Trophoblast cell (in vitro differentiated cells and primary cell): ENCODE data around the gene CHST11.

Experiments used
- DNase-seq, 2 donors: peaks; one replicate each; pipeline ENCODE4 v3.0.0-alpha.2; 2016
- H2AFZ ChIP-seq: 2 replicates; pipeline ENCODE4 v1.6.1; 2013; ENCODE audit warnings: low read length, moderate library complexity, mild to moderate bottlenecking; ENCODE audit not compliant: insufficient read depth, poor library complexity
- H2AK5ac ChIP-seq: 2 replicates; pipeline ENCODE4 v1.6.1; 2013; ENCODE audit warnings: mild to moderate bottlenecking, low read length
- H2BK120ac ChIP-seq: 2 replicates; pipeline ENCODE4 v1.6.1; 2013; ENCODE audit warnings: low read length, mild to moderate bottlenecking, moderate library complexity; ENCODE audit not compliant: insufficient read depth, poor library complexity
- H2BK12ac ChIP-seq: 2 replicates; pipeline ENCODE4 v1.6.1; 2013; ENCODE audit warnings: mild to moderate bottlenecking, low read length, moderate library complexity
- H2BK5ac ChIP-seq: 2 replicates; pipeline ENCODE4 v1.6.1; 2013; ENCODE audit warnings: low read length, low read depth, moderate library complexity, mild to moderate bottlenecking; ENCODE audit not compliant: poor library complexity
- H3K14ac ChIP-seq: 2 replicates; pipeline ENCODE4 v1.6.1; 2013; ENCODE audit warnings: mild to moderate bottlenecking, low read length
- H3K18ac ChIP-seq: 2 replicates; pipeline ENCODE4 v1.6.1; 2013; ENCODE audit warnings: mild to moderate bottlenecking, low read length
- H3K23ac ChIP-seq: 2 replicates; pipeline ENCODE4 v1.6.1; 2013; ENCODE audit warnings: low read length
- H3K27ac ChIP-seq: 2 replicates; pipeline ENCODE4 v1.5.1; 2013; ENCODE audit warnings: low read depth, mild to moderate bottlenecking, inconsistent platforms, low read length, moderate library complexity
- H3K27me3 ChIP-seq: 2 replicates; pipeline ENCODE4 v1.6.1; 2013; ENCODE audit warnings: inconsistent platforms, mild to moderate bottlenecking, low read length, moderate library complexity; ENCODE audit not compliant: insufficient read depth
- H3K36me3 ChIP-seq, 2 experiments: 1 replicate in 1 of 2; 2 replicates in 1 of 2; pipeline ENCODE4 v1.6.1; 2013; ENCODE audit warnings: low read length in 2 of 2, mild to moderate bottlenecking in 2 of 2, moderate library complexity in 1 of 2; ENCODE audit not compliant: insufficient read depth in 2 of 2, control insufficient read depth in 1 of 2
- H3K4ac ChIP-seq: 2 replicates; pipeline ENCODE4 v1.6.1; 2013; ENCODE audit warnings: low read depth, mild to moderate bottlenecking, low read length, moderate library complexity
- H3K4me1 ChIP-seq, 2 experiments: 1 replicate in 1 of 2; 2 replicates in 1 of 2; pipeline ENCODE4 v1.6.1; 2013; ENCODE audit warnings: low read length in 2 of 2, mild to moderate bottlenecking in 2 of 2, moderate library complexity in 1 of 2; ENCODE audit not compliant: insufficient read depth in 2 of 2, control insufficient read depth in 1 of 2
- H3K4me2 ChIP-seq: 2 replicates; pipeline ENCODE4 v1.6.1; 2013; ENCODE audit warnings: inconsistent platforms, mild to moderate bottlenecking, low read length, moderate library complexity
- H3K4me3 ChIP-seq: 2 replicates; pipeline ENCODE4 v1.5.1; 2013; ENCODE audit warnings: mild to moderate bottlenecking, low read depth, low read length, inconsistent platforms
- H3K79me1 ChIP-seq: one replicate; pipeline ENCODE4 v1.6.1; 2013; ENCODE audit warnings: low read length
- H3K79me2 ChIP-seq: 2 replicates; pipeline ENCODE4 v1.6.1; 2013; ENCODE audit warnings: low read length, mild to moderate bottlenecking; ENCODE audit not compliant: control insufficient read depth, insufficient read depth, poor library complexity
- H3K9ac ChIP-seq: 2 replicates; pipeline ENCODE4 v1.6.1; 2013; ENCODE audit warnings: mild to moderate bottlenecking, low read length
- H3K9me3 ChIP-seq: 2 replicates; pipeline ENCODE4 v1.6.1; 2013; ENCODE audit warnings: low read depth, mild to moderate bottlenecking, control low read depth, inconsistent platforms, low read length; ENCODE audit not compliant: insufficient read depth
- H4K12ac ChIP-seq: 2 replicates; pipeline ENCODE4 v1.6.1; 2013; ENCODE audit warnings: low read depth, mild to moderate bottlenecking, low read length, moderate library complexity
- H4K8ac ChIP-seq: 2 replicates; pipeline ENCODE4 v1.6.1; 2013; ENCODE audit warnings: low read depth, mild to moderate bottlenecking, low read length, moderate library complexity
- H4K91ac ChIP-seq: one replicate; pipeline ENCODE4 v1.6.1; 2013; ENCODE audit warnings: low read depth, mild to moderate bottlenecking, low read length, moderate library complexity
- WGBS: extraction: QIAGEN DNeasy Blood & Tissue Kit; methylation state at CpG from one replicate; pipeline ENCODE4 v1.1.7; 2013; ENCODE audit warnings: missing lambda C conversion rate; ENCODE audit not compliant: insufficient read length, insufficient coverage; ENCODE audit errors: extremely low coverage; 5-methylcytosine and 5-hydroxymethylcytosine counted together

The CHST11 gene

GRCh38 chr12:104649921-104650320 is 193.2 kb downstream of the CHST11 start:
- Histone ChIP-seq H2AK5ac (no peak overlapping the region), H3K4me2 (no peak overlapping the region), H2BK5ac (no peak overlapping the region), H4K12ac (no peak overlapping the region), H3K27me3 (no peaks in the 10 kb centered on the region), H3K9ac (no peak overlapping the region), H3K36me3 (peaks cover 0 to 3% of the 10 kb centered on the region in 2 experiments), H3K79me1 (no peaks in the 10 kb centered on the region), H4K91ac (no peak overlapping the region), H3K14ac (no peak overlapping the region), H4K8ac (no peak overlapping the region), H2AFZ (no peak overlapping the region), H3K18ac (no peak overlapping the region), H3K9me3 (peaks cover 4% of the 10 kb centered on the region), H3K79me2 (no peaks in the 10 kb centered on the region), H3K4me1 (no peaks in the 10 kb centered on the region), H3K27ac (no peak overlapping the region), H3K23ac (no peak overlapping the region), H3K4me3 (no peak overlapping the region), H3K4ac (no peak overlapping the region), H2BK120ac (no peak overlapping the region), H2BK12ac (no peak overlapping the region)
- DNase-seq = no peak

DNA sequence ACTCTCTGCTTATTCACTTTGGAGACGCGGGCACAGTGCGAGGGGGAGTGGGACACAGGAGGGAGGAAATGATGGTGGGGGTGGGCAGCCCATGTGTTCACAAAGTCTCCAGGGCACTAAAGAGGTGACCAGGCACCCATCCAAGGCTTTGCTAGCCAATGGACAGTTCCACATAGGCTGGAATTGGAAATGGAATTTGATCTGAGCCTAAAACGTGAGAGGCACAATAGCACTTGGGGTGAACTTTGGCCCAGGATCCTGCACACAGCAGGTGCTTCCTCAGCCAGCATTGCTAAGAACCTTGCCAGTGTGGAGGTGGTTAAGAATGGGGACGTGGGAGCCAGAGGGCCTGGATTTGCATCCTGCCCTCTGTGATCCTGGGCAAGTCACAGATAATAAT is 193.8 kb downstream of the CHST11 start:
- no CpG with 5 or more reads among the region's 5 CpGs for WGBS
- H3K4me3 ChIP-seq = no peak overlapping the region
- no peaks in the 10 kb centered on the region for H3K79me2 ChIP-seq
- H2BK12ac ChIP-seq = no peak overlapping the region
- no peak overlapping the region for H4K12ac ChIP-seq
- no peak overlapping the region for H2AFZ ChIP-seq
- no peaks in the 10 kb centered on the region for H3K79me1 ChIP-seq
- H4K8ac ChIP-seq = no peak overlapping the region
- no peak overlapping the region for H3K9ac ChIP-seq
- no peak overlapping the region for H3K18ac ChIP-seq
- H3K23ac ChIP-seq = no peak overlapping the region
- H3K27me3 ChIP-seq = no peaks in the 10 kb centered on the region
- no peak overlapping the region for H3K14ac ChIP-seq
- H2BK120ac ChIP-seq = no peak overlapping the region
- H2AK5ac ChIP-seq = no peak overlapping the region
- H3K4me2 ChIP-seq = no peak overlapping the region
- no peak overlapping the region for H3K4ac ChIP-seq
- peaks cover 0 to 3% of the 10 kb centered on the region in 2 experiments for H3K36me3 ChIP-seq
- H3K9me3 ChIP-seq = peaks cover 4% of the 10 kb centered on the region
- H4K91ac ChIP-seq = no peak overlapping the region
- DNase-seq = no peak
- no peak overlapping the region for H2BK5ac ChIP-seq
- H3K27ac ChIP-seq = no peak overlapping the region
- no peaks in the 10 kb centered on the region for H3K4me1 ChIP-seq

GRCh38 chr12:104651811-104652210 is 195.1 kb downstream of the CHST11 start:
- Histone ChIP-seq H2AK5ac (no peak overlapping the region), H3K27me3 (no peaks in the 10 kb centered on the region), H3K23ac (no peak overlapping the region), H2BK12ac (no peak overlapping the region), H3K4ac (no peak overlapping the region), H3K27ac (no peak overlapping the region), H3K4me1 (peaks cover 0 to 4% of the 10 kb centered on the region in 2 experiments), H3K9me3 (peaks cover 2% of the 10 kb centered on the region), H2BK120ac (no peak overlapping the region), H3K79me1 (no peaks in the 10 kb centered on the region), H3K36me3 (peaks cover 0 to 3% of the 10 kb centered on the region in 2 experiments), H4K12ac (no peak overlapping the region), H3K14ac (no peak overlapping the region), H3K9ac (no peak overlapping the region), H3K79me2 (no peaks in the 10 kb centered on the region), H3K4me3 (no peak overlapping the region), H3K18ac (no peak overlapping the region), H2AFZ (no peak overlapping the region), H2BK5ac (no peak overlapping the region), H4K91ac (no peak overlapping the region), H4K8ac (no peak overlapping the region), H3K4me2 (no peak overlapping the region)
- DNase-seq = no peak
- WGBS = no CpG with 5 or more reads among the region's 7 CpGs

DNA sequence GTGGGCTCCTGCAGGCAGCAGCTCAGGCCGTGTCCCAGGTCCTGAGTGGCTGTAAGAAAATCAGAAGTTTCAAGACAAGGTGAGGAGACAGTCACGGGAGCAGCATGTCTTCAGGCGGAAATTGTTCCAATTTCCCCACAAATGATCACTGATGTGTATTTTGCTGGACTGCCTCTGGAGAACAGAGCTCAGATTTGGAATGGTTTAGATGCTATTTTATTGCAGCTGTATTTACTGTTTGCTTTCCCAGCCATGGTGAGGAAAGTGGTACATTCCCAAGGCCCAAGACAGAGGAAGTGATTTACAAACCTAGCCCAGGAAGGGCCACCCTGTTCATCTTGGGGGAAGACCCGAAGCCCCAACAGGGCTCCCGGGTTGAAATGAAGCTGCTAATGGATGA is 195.6 kb downstream of the CHST11 start:
- peaks cover 2% of the 10 kb centered on the region for H3K9me3 ChIP-seq
- no peak overlapping the region for H3K4me3 ChIP-seq
- H3K4me2 ChIP-seq = no peak overlapping the region

More for the DNA sequence above, 195.6 kb downstream of the CHST11 start:
- H4K91ac ChIP-seq = no peak overlapping the region
- H2AK5ac ChIP-seq = no peak overlapping the region
- H3K14ac ChIP-seq = no peak overlapping the region
- no peak for DNase-seq
- H3K79me1 ChIP-seq = no peaks in the 10 kb centered on the region
- H2BK120ac ChIP-seq = no peak overlapping the region
- no peak overlapping the region for H3K27ac ChIP-seq
- no CpG with 5 or more reads among the region's 5 CpGs for WGBS
- no peak overlapping the region for H3K23ac ChIP-seq
- H2AFZ ChIP-seq = no peak overlapping the region
- H3K4ac ChIP-seq = no peak overlapping the region
- H3K27me3 ChIP-seq = no peaks in the 10 kb centered on the region
- H3K18ac ChIP-seq = no peak overlapping the region
- H2BK12ac ChIP-seq = no peak overlapping the region
- H4K12ac ChIP-seq = no peak overlapping the region
- peaks cover 0 to 4% of the 10 kb centered on the region in 2 experiments for H3K4me1 ChIP-seq
- no peak overlapping the region for H2BK5ac ChIP-seq
- no peaks in the 10 kb centered on the region for H3K79me2 ChIP-seq
- peaks cover 0 to 3% of the 10 kb centered on the region in 2 experiments for H3K36me3 ChIP-seq
- no peak overlapping the region for H4K8ac ChIP-seq
- no peak overlapping the region for H3K9ac ChIP-seq
